CD4-positive, alpha-beta T cell treated with Interleukin-1 beta for 1 hour (primary cell): ENCODE measurements around the gene RHBDL1.
A peak's percentile ranks its signal among the peaks of the same experiment; 100 is the strongest.
"Not testable (repeated sequence)": the region's sequence is repeated elsewhere in the genome, so short reads cannot be mapped to it uniquely, and the experiment has no call there.

Experiments
- DNase-seq, 2 donors: peaks; one replicate each; pipeline ENCODE4 v3.0.0-alpha.2; 2020 to 2022

Gene RHBDL1

GRCh38 chr16:687499-687898 lies 12.0 kb downstream of the RHBDL1 start:
- DNase-seq = no peak

- no peak for DNase-seq
These were observed 13.9 kb downstream of the RHBDL1 start for GRCh38 chr16:689175-689897.

- not testable (repeated sequence) for DNase-seq
These were observed 15.8 kb downstream of the RHBDL1 start for GRCh38 chr16:691242-691641.

- no peak for DNase-seq
These were observed 17.1 kb downstream of the RHBDL1 start for GRCh38 chr16:692356-693108.

- no peak for DNase-seq
These were observed 17.9 kb downstream of the RHBDL1 start for GRCh38 chr16:693364-693763.

- peak in 1 of 2 donors; percentile 43 for DNase-seq
These were observed 18.3 kb downstream of the RHBDL1 start for GRCh38 chr16:693766-694165.

- DNase-seq = no peak
These were observed 18.9 kb downstream of the RHBDL1 start for GRCh38 chr16:694187-694862.

- DNase-seq = no peak
These were observed 19.4 kb downstream of the RHBDL1 start for GRCh38 chr16:694863-695354.

GRCh38 chr16:695355-696089 lies 20.1 kb downstream of the RHBDL1 start:
- DNase-seq = peak; percentile 66 to 73

GRCh38 chr16:698911-699671 lies 23.6 kb downstream of the RHBDL1 start:
- DNase-seq = no peak

- peak; percentile 29 to 54 for DNase-seq
These were observed 25.5 kb downstream of the RHBDL1 start for GRCh38 chr16:700684-701584.

- no peak for DNase-seq
These were observed 26.9 kb downstream of the RHBDL1 start for GRCh38 chr16:702341-702740.

GRCh38 chr16:703406-703805 lies 27.9 kb downstream of the RHBDL1 start:
- DNase-seq = no peak

- no peak for DNase-seq
These were observed 28.6 kb downstream of the RHBDL1 start for GRCh38 chr16:704047-704446.

- no peak for DNase-seq
These were observed 29.3 kb downstream of the RHBDL1 start for GRCh38 chr16:704552-705380.

GRCh38 chr16:705431-706188 lies 30.1 kb downstream of the RHBDL1 start, which contains the start of gene FBXL16:
TSS of gene FBXL16 (minus strand) at chr16:705801. CDS start at chr16:697405, 8,396 bp downstream.
- no peak for DNase-seq

GRCh38 chr16:706189-707061 lies 31.0 kb downstream of the RHBDL1 start:
- DNase-seq = no peak

GRCh38 chr16:707062-707538 lies 31.6 kb downstream of the RHBDL1 start:
- no peak for DNase-seq
